HG02884 (cell line): ENCODE results near the gene CD47.

ENCODE experiments used
- ATAC-seq: cut with Tn5 transposase; IDR thresholded peaks from one replicate; pipeline ENCODE4 v1.9.1; 2021; ENCODE audit warnings: mild to moderate bottlenecking, moderate library complexity; ENCODE audit not compliant: unreplicated experiment

Gene CD47

DNA sequence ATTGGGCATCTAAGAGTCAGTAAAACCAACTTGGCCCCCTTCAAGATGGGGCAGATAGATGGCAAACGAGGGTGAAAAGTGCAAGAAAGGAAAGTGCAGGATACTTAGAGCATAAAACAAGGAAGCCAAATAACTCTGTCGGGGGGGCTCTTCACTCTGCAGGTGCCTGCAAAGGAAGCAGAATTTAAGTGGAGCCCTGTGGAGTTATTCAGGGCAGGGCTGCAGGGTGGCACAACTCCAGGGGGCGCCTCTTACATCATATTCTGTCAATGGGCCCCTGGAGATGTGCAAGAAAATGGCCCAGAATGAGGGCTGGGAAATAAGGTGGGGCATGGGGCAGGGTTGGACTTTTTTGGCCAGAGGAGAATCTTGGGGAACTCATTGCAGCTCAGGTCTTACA lies 69.7 kb downstream of the CD47 start:
- ATAC-seq: no peak

GRCh38 chr3:108018552-108018951 lies 72.3 kb downstream of the CD47 start:
- ATAC-seq: no peak

GRCh38 chr3:108017587-108017986 lies 73.2 kb downstream of the CD47 start:
- no peak for ATAC-seq

DNA sequence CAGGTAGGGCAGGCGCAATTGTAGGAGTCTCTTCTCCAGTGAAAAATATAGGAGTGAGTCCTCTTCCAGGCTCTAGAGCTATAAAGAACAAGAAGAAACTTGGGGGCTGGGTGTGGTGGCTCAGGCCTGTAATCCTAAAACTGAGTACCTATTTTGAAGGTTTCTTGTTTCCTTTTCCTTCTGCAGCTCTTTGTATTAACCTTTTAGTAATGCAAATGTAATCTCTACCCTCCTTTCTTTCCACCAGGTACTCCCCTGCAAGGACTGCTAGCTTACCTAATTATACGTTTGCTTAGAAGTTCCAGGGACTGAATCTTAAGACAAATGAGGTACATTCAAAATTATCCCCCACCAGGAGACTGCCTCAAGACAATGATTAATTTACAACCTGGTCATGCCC lies 75.9 kb downstream of the CD47 start:
- no peak for ATAC-seq

DNA sequence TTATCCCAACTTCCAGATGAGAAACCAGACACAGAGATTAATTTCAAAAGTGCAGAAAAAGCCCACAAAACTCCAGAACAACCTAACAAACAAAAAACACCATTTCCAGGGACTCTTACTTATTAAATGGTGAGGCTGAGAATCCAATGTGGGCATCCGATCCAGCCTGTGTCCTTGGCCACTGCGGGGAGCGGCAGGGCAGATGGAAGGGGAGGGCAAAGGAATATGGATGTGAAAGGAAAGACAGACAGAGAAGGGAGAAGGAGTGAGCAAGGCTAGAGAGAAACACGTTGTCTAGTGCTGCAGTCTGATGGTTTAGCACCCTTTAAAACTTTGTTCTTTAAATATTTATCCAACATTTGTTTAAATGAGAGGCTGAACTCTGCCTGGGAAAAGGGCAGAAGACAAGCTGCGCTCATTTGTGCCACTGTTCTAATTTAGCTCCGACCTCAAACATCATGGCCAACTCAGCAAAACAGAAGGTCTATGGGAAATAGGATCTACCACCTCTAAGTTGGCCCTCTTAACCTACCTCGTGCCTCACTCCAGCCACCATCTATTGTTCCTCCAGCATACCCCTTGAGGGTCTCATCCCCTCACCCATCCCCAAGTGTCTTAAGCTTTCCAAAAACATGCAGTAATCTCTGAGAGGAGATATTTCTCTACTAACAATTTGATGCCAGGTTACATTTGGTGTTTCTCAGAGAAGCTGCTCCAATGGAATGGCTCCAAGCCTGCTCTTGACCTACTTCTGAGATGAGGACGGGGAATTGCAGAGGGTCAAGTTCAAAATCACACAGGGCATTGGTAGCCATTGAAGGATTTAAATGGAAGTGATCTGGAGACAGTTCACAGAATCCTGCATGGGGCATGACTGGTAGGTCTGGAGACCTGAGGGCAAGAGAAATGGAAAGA lies 77.4 kb downstream of the CD47 start:
- no peak for ATAC-seq

- ATAC-seq: no peak
Observed at GRCh38 chr3:108012304-108012703, 78.5 kb downstream of the CD47 start.

- no peak for ATAC-seq
Observed at GRCh38 chr3:108011616-108012015, 79.2 kb downstream of the CD47 start.

DNA sequence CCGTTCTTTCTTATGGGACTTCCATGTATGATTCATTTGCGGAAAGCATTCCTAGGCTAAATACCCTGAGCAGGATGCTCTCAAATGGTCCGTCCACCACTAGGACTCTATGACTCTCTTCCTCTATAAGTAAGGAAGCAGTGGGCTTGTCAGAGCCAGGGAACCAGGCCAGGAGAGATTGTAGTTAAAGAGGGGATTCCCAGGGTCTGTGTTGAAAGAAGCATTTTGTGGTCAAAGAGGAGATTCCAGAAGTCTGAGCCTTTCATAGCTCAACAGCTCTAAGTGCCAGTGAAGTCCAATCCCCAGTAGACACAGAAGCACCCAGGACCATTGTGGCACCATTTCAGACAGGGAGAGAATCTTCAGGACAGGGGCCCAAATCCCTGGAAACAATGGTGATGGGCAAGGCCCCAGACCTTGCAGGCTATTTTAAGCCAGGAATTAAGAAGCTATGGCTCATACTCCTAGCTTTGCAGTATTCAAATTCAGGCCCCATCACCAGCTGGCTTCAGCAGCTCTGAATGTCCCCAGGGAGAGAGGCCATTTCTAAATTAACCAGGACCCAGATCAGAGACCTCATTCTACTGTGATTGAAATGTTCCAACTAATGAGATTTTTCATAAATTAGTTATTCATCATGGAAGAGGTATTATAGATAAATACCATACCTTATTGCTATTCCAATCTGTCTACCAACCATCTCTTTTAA lies 81.7 kb downstream of the CD47 start:
- ATAC-seq: peak; percentile 68

- ATAC-seq: no peak
Observed at GRCh38 chr3:108008106-108008505, 82.7 kb downstream of the CD47 start.

DNA sequence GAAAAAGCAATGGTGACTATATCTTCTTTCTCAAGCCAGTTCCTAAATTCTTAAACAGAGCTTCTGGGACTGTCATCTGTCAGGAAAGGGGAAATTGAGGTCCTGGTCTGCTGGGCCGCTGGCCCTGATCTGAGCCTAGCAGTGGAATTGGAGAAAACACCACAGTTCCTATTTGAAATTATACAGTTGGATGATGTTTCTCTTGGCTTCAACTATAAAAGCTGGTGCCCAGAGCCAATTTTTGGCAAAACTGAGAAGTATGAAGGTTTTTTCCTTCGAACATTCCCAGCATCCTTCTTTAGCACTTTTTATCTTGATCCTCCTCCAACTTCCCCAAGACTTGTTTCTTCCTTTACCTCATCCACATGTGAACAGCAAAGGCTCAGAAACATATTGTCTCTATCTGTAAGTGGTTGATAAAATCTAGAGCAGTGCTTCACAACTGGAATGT lies 83.9 kb downstream of the CD47 start:
- no peak for ATAC-seq

DNA sequence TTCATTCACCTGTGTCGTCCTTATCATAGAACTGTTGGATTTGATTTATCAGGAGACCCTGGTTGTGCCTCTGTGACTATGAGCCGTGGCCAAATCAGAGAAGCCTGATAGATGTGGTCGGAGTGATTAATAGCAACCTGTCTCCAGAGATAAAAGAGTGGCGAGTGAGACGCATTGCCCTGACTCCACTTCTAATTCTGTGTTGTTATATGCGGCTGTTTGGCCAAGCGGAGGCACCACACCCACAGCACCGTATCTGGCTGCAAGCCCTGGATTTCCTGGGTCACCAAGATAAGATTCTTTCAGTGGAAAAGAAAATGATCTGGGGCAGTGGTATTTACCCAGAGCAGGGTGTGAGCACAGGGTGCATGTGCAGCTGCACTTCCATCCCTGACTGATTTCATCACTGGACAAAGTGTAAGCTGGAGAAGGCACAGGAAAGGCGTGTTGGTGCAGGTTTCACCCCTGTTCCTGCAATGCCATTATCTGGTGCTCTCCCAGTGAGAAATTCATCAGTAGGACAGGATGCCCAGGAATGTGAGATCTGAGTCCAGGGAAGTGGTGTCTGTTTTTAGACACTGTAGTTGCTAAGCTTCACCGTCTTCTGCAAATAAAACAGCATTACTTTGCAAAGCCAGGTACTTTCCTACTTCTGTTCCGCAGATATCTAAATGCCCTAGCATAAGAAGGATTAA lies 84.6 kb downstream of the CD47 start:
- ATAC-seq: no peak

DNA sequence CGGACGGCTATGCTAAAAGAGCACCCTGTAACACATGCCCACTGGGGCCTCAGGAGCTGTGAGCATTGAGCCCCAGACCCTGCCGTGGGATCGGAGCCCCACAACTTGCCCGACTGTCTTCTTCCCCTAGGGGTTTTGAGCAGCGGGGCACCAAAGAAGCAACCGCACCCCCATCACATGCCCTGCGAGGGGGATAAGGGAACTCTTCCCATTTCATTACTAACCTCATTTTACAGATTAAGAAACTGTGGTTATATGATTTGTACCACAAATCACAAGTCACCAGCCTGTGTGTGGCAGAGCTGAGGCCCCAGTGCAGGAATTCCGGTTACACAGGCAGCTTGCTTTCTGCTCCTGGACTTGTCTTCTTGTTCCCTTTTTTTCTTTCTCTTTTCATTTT lies 86.2 kb downstream of the CD47 start:
- ATAC-seq: no peak

- no peak for ATAC-seq
Observed at GRCh38 chr3:108001457-108001856, 89.4 kb downstream of the CD47 start.

DNA sequence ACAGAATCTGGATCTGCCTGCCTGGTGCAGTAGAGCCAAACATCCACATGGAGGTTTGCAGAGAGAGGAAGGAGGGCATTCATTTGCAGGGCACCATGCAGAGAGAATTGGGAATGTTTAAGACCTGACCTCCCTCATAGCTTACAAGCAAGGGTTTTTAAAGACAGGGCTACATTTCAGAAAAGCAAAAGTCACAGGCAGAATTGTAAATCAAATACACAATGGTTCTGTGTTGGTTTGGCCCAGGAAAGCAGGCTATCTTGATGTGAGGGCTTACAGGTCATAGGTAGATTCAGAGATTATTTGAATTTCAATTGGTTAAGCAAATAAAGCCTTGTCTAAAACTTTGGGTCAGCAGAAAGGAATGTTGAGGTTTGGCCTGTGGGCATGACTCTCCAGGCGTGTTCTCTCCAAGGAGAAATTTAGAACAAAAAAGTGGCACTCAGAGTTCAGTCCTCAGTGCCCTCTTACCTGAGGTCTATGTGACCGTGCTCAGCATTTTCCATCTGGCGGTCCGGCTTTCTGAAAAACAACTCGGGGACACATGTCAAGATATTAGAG lies 91.5 kb downstream of the CD47 start:
- no peak for ATAC-seq

DNA sequence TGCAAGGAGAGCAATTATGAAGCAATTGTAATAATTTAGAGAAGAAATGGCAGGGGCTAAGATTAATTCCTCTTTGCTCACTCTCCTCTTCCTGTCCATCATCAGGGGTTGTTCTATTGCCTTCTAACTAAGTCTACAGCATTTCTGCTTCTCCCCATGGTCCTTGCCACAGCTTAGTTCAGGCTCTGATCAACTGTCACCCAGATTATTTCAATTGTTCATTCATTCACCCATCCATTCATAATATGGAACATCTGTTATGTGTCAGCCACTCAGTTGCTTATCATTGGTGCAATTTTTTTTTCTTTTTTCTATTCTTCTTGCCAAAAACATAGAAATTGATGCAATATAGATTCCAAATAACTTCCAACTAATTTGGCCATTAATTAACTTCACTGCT lies 93.2 kb downstream of the CD47 start:
- ATAC-seq: no peak

DNA sequence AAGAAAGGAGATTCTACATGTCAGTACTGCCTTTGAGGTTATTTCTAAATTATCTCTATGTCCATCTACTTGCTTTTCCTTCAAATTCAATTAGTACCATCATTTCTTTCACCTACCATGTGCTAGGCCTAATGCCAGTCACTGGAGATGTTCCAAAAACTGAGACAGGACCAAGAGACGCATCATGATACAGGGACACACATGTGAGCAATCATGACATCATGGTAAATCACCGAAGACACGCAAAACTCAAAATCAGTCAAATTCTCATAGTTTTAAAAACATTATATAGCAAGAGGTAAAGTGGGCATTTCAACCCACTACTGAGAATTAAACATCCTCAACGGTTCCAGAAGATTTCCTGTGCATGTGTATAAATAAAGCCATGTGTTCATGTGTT lies 95.0 kb downstream of the CD47 start:
- no peak for ATAC-seq

DNA sequence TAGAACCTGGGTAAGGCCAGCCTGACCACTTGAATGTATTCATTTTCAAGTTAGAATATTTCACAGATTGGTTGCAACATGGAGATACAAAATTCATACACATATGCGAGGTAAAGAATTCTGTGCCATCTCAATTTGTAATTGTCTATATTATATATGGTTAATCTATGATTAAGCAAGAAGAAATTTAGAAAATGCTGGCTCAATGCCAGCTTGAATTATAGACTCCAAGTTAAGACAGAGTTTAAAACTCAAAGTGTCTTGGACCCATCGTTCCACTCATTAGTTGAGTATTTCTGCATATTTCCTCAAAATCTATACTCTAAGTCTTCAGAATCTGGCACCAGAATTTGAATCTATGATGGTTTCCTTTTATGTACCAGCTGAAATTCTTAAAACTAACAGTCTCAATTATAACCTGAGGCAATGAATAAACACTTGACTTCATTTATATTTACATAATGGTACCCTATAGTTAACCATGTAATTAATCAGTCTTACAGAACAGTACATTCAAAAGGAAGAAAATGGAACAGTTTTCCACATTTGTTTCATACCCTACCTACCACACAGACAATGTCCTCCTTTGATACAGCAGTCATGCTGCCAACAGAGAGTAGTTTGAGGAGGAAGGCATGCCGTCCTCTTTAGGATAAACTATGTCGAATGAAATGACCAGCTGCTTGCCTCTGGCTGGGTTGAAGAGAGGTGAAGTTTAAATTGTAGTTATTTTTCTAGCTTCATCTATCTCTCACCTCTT lies 95.7 kb downstream of the CD47 start:
- ATAC-seq: no peak

- ATAC-seq: no peak
Observed at GRCh38 chr3:107994181-107994580, 96.7 kb downstream of the CD47 start.

GRCh38 chr3:107993771-107994170 lies 97.1 kb downstream of the CD47 start:
- ATAC-seq: no peak
